ENCODE data around the gene VNN1. TPM values are rescaled to one million over a fixed set of nuclear protein-coding genes. Genes with fewer than 3 reads are reported as not detected.

VNN1 gene
- total RNA-seq, 1 experiment from 2014 or later: not detected

GRCh38 chr6:132741281-132741680, 27.4 kb upstream of the VNN1 start:
- Histone ChIP-seq H3K4me1 (ENCODE audit: insufficient read depth, low read length, poor library complexity, severe bottlenecking) (no peaks in the 10 kb centered on the region), H3K36me3 (ENCODE audit: insufficient read depth, low read length, poor library complexity, severe bottlenecking) (no peaks in the 10 kb centered on the region), H3K27ac (ENCODE audit: low read depth, low read length, poor library complexity, severe bottlenecking) (no peak overlapping the region), H3K9me3 (ENCODE audit: low read depth, low read length, poor library complexity, severe bottlenecking) (no peaks in the 10 kb centered on the region), H3K4me3 (ENCODE audit: low read depth, low read length, poor library complexity, severe bottlenecking) (no peak overlapping the region), H3K27me3 (replicated peaks; ENCODE audit: insufficient read depth, low read depth, low read length, poor library complexity) (peaks cover 10% of the 10 kb centered on the region)
- CTCF ChIA-PET: no interaction called here
- no peak for TF ChIP-seq EZH2 (IDR thresholded peaks at IDR 0.05; ENCODE audit: borderline replicate concordance, low read depth, low read length, poor library complexity, severe bottlenecking)
- TF ChIP-seq, protein P1, sequence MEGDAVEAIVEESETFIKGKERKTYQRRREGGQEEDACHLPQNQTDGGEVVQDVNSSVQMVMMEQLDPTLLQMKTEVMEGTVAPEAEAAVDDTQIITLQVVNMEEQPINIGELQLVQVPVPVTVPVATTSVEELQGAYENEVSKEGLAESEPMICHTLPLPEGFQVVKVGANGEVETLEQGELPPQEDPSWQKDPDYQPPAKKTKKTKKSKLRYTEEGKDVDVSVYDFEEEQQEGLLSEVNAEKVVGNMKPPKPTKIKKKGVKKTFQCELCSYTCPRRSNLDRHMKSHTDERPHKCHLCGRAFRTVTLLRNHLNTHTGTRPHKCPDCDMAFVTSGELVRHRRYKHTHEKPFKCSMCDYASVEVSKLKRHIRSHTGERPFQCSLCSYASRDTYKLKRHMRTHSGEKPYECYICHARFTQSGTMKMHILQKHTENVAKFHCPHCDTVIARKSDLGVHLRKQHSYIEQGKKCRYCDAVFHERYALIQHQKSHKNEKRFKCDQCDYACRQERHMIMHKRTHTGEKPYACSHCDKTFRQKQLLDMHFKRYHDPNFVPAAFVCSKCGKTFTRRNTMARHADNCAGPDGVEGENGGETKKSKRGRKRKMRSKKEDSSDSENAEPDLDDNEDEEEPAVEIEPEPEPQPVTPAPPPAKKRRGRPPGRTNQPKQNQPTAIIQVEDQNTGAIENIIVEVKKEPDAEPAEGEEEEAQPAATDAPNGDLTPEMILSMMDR (conservative IDR thresholded peaks at IDR 0.05; ENCODE audit: low read depth, low read length): no peak
- DNase-seq (ENCODE audit: low spot score): no peak
- POLR2A ChIA-PET (ENCODE audit: low non-redundant PET): no interaction called here
- no TSS peak for BruUV-seq (replicated peaks)
- intact Hi-C loops (cut with micrococcal nuclease; ENCODE audit: unreplicated experiment): no loop called here

DNA sequence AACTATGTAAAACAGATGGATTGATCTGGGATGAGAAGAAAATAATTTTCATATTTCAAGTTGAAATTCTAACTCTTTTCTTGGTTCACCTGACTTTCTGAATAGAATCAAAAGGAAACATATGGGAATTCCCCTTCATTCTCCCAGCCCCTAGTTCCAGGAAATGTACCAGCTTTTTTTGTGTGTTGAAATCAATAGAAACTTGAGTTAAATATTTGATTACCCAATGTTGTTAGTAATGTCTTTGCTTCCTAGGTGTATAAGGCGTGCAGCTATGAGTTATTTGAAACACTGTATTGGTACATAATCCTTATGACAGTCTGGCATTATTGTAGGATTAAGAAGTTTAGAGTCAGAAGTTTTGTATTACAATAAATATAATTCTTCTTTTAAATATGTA, 22.4 kb upstream of the VNN1 start:
- ChIA-PET CTCF (no interaction called here), POLR2A (ENCODE audit: low non-redundant PET) (no interaction called here)
- BruUV-seq (replicated peaks): no TSS peak
- Histone ChIP-seq H3K4me1 (ENCODE audit: insufficient read depth, low read length, poor library complexity, severe bottlenecking) (no peaks in the 10 kb centered on the region), H3K27ac (ENCODE audit: low read depth, low read length, poor library complexity, severe bottlenecking) (no peak overlapping the region), H3K4me3 (ENCODE audit: low read depth, low read length, poor library complexity, severe bottlenecking) (no peak overlapping the region), H3K27me3 (replicated peaks; ENCODE audit: insufficient read depth, low read depth, low read length, poor library complexity) (peaks cover 21% of the 10 kb centered on the region), H3K9me3 (ENCODE audit: low read depth, low read length, poor library complexity, severe bottlenecking) (no peaks in the 10 kb centered on the region), H3K36me3 (ENCODE audit: insufficient read depth, low read length, poor library complexity, severe bottlenecking) (no peaks in the 10 kb centered on the region)
- TF ChIP-seq EZH2 (IDR thresholded peaks at IDR 0.05; ENCODE audit: borderline replicate concordance, low read depth, low read length, poor library complexity, severe bottlenecking): no peak
- TF ChIP-seq, protein P1 (conservative IDR thresholded peaks at IDR 0.05; ENCODE audit: low read depth, low read length): no peak
- intact Hi-C loops (cut with micrococcal nuclease; ENCODE audit: unreplicated experiment): no loop called here
- DNase-seq (ENCODE audit: low spot score): no peak

DNA sequence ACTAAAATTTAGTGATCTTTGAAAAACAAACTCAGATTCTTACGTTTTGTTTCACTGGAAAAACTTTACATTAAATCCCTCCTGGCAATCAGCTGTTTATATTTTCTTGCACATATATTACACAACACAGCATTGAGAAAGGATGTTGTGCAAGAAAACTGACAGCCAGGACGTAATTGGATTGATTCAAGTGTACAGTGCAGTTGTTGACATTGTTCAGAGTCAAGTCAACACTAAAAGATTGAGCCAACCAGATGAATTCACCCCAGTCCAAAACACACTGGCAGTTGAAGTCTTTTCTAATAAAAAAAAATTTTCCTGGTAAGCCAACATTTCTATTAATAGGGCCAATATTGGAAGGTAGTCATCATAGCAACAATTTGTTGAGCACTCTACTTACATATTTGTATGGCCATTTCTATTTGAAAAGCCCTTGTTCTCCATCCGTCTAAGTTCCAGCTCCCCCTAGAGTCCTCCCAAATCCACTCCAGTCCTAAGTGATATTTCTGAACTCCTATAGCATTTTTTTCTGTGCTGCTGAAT, 20.9 kb upstream of the VNN1 start:
- DNase-seq (ENCODE audit: low spot score): peak; percentile 31
- POLR2A ChIA-PET (ENCODE audit: low non-redundant PET): no interaction called here
- intact Hi-C loops (cut with micrococcal nuclease; ENCODE audit: unreplicated experiment): no loop called here

More for the DNA sequence above, 20.9 kb upstream of the VNN1 start:
- no TSS peak for BruUV-seq (replicated peaks)
- H3K27ac ChIP-seq (ENCODE audit: low read depth, low read length, poor library complexity, severe bottlenecking): no peak overlapping the region
- CTCF ChIA-PET: no interaction called here
- no peaks in the 10 kb centered on the region for H3K36me3 ChIP-seq (ENCODE audit: insufficient read depth, low read length, poor library complexity, severe bottlenecking)
- H3K4me1 ChIP-seq (ENCODE audit: insufficient read depth, low read length, poor library complexity, severe bottlenecking): no peaks in the 10 kb centered on the region
- H3K9me3 ChIP-seq (ENCODE audit: low read depth, low read length, poor library complexity, severe bottlenecking): no peaks in the 10 kb centered on the region
- H3K4me3 ChIP-seq (ENCODE audit: low read depth, low read length, poor library complexity, severe bottlenecking): no peak overlapping the region
- no peak for TF ChIP-seq EZH2 (IDR thresholded peaks at IDR 0.05; ENCODE audit: borderline replicate concordance, low read depth, low read length, poor library complexity, severe bottlenecking)
- TF ChIP-seq, protein P1 (conservative IDR thresholded peaks at IDR 0.05; ENCODE audit: low read depth, low read length): peak; percentile 44; the same call in 1 of the 2 replicates
- H3K27me3 ChIP-seq (replicated peaks; ENCODE audit: insufficient read depth, low read depth, low read length, poor library complexity): peaks cover 26% of the 10 kb centered on the region

Measured in A673 (cell line).